ENCODE results near the gene NDUFS3. TPM values are rescaled to one million over a fixed set of nuclear protein-coding genes. Genes with fewer than 3 reads are reported as not detected.

NDUFS3 gene
- total and polyA plus RNA-seq, 2 of the 13 experiments (the other 11 are each of a cell fraction or from before 2014, with no cell fraction given): 151 to 184 TPM

DNA sequence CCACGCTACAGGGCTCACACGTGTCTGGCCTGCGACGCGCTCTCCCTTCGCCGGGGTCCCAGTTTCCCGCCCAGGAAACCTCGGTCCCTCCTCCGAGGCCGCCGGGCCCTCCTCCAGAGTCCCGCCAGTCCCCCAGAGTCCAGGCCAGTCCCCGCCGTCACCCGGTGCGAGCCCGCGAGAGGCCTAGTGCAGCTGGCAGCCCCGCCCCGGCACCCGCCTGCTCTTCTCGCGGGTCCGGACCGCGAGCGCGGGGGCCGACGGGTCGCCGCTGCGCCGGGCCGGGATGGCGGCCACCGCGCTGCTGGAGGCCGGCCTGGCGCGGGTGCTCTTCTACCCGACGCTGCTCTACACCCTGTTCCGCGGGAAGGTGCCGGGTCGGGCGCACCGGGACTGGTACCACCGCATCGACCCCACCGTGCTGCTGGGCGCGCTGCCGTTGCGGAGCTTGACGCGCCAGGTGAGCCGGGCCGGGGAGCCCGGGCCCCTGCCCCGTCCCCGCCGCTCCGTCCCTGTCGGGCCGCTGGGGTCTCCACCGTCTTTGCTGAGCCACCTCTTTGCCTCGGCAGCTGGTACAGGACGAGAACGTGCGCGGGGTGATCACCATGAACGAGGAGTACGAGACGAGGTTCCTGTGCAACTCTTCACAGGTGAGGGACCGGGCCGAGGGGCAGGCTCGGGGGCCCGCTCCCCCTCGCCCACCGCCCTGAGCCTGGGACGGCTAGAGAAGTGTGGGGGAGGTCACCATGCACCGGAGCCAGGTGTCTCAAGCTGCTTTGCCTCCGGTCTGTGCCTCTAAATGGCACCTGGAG lies 13.3 kb upstream of the NDUFS3 start, which contains the start of gene PTPMT1 (continued):
- TF ChIP-seq ZNF350 (CRISPR knock-in tag; IDR thresholded peaks at IDR 0.05; ENCODE audit: borderline replicate concordance, low read depth) (no peak; the same call in 1 of the 2 replicates), SNAI1 (CRISPR knock-in tag; IDR thresholded peaks at IDR 0.05; ENCODE audit: borderline replicate concordance) (no peak), GATAD2A (CRISPR knock-in tag; IDR thresholded peaks at IDR 0.05) (no peak), AGO2 (optimal IDR thresholded peaks at IDR 0.05; ENCODE audit: low read depth, low read length) (peak; percentile 76), RARA (CRISPR knock-in tag; IDR thresholded peaks at IDR 0.05) (peak; percentile 47), CHCHD3 (CRISPR knock-in tag; IDR thresholded peaks at IDR 0.05) (peak; percentile 13; the same call in 1 of the 2 replicates), ZNF274 (CRISPR knock-in tag; IDR thresholded peaks at IDR 0.05) (peak; percentile 91; the same call in 1 of the 2 replicates), ZBTB38 (CRISPR knock-in tag; IDR thresholded peaks at IDR 0.05) (peak; percentile 63; the same call in 1 of the 2 replicates), ZNF460 (CRISPR knock-in tag; IDR thresholded peaks at IDR 0.05; ENCODE audit: borderline replicate concordance) (no peak), ZNF7 (CRISPR knock-in tag; IDR thresholded peaks at IDR 0.05) (no peak), RCOR2 (CRISPR knock-in tag; IDR thresholded peaks at IDR 0.05) (no peak), SMARCE1 (IDR thresholded peaks at IDR 0.05; ENCODE audit: borderline replicate concordance) (no peak)
- TF ChIP-seq, protein P1, sequence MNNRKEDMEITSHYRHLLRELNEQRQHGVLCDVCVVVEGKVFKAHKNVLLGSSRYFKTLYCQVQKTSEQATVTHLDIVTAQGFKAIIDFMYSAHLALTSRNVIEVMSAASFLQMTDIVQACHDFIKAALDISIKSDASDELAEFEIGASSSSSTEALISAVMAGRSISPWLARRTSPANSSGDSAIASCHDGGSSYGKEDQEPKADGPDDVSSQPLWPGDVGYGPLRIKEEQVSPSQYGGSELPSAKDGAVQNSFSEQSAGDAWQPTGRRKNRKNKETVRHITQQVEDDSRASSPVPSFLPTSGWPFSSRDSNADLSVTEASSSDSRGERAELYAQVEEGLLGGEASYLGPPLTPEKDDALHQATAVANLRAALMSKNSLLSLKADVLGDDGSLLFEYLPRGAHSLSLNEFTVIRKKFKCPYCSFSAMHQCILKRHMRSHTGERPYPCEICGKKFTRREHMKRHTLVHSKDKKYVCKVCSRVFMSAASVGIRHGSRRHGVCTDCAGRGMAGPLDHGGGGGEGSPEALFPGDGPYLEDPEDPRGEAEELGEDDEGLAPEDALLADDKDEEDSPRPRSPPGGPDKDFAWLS (CRISPR knock-in tag; IDR thresholded peaks at IDR 0.05; ENCODE audit: borderline replicate concordance): no peak
- TF ChIP-seq, protein P2, sequence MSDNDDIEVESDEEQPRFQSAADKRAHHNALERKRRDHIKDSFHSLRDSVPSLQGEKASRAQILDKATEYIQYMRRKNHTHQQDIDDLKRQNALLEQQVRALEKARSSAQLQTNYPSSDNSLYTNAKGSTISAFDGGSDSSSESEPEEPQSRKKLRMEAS (IDR thresholded peaks at IDR 0.05): peak; percentile 94
- TF ChIP-seq, protein P3, sequence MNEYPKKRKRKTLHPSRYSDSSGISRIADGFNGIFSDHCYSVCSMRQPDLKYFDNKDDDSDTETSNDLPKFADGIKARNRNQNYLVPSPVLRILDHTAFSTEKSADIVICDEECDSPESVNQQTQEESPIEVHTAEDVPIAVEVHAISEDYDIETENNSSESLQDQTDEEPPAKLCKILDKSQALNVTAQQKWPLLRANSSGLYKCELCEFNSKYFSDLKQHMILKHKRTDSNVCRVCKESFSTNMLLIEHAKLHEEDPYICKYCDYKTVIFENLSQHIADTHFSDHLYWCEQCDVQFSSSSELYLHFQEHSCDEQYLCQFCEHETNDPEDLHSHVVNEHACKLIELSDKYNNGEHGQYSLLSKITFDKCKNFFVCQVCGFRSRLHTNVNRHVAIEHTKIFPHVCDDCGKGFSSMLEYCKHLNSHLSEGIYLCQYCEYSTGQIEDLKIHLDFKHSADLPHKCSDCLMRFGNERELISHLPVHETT (CRISPR knock-in tag; conservative IDR thresholded peaks at IDR 0.05): peak; percentile 63; the same call in 1 of the 2 replicates
- TF ChIP-seq, protein P4, sequence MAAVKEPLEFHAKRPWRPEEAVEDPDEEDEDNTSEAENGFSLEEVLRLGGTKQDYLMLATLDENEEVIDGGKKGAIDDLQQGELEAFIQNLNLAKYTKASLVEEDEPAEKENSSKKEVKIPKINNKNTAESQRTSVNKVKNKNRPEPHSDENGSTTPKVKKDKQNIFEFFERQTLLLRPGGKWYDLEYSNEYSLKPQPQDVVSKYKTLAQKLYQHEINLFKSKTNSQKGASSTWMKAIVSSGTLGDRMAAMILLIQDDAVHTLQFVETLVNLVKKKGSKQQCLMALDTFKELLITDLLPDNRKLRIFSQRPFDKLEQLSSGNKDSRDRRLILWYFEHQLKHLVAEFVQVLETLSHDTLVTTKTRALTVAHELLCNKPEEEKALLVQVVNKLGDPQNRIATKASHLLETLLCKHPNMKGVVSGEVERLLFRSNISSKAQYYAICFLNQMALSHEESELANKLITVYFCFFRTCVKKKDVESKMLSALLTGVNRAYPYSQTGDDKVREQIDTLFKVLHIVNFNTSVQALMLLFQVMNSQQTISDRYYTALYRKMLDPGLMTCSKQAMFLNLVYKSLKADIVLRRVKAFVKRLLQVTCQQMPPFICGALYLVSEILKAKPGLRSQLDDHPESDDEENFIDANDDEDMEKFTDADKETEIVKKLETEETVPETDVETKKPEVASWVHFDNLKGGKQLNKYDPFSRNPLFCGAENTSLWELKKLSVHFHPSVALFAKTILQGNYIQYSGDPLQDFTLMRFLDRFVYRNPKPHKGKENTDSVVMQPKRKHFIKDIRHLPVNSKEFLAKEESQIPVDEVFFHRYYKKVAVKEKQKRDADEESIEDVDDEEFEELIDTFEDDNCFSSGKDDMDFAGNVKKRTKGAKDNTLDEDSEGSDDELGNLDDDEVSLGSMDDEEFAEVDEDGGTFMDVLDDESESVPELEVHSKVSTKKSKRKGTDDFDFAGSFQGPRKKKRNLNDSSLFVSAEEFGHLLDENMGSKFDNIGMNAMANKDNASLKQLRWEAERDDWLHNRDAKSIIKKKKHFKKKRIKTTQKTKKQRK (IDR thresholded peaks at IDR 0.05; ENCODE audit: low read length): no peak
- TF ChIP-seq, protein P5, sequence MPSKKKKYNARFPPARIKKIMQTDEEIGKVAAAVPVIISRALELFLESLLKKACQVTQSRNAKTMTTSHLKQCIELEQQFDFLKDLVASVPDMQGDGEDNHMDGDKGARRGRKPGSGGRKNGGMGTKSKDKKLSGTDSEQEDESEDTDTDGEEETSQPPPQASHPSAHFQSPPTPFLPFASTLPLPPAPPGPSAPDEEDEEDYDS (CRISPR knock-in tag; IDR thresholded peaks at IDR 0.05): 0 out of 2 replicates have a peak, but pooled peaks have one; percentile 19
- TF ChIP-seq, protein P6, sequence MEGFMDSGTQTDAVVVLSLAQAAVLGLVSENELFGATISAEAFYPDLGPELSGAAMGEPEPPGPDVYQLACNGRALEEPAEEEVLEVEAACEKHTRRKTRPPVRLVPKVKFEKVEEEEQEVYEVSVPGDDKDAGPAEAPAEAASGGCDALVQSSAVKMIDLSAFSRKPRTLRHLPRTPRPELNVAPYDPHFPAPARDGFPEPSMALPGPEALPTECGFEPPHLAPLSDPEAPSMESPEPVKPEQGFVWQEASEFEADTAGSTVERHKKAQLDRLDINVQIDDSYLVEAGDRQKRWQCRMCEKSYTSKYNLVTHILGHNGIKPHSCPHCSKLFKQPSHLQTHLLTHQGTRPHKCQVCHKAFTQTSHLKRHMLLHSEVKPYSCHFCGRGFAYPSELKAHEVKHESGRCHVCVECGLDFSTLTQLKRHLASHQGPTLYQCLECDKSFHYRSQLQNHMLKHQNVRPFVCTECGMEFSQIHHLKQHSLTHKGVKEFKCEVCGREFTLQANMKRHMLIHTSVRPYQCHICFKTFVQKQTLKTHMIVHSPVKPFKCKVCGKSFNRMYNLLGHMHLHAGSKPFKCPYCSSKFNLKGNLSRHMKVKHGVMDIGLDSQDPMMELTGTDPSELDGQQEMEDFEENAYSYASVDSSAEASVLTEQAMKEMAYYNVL (CRISPR knock-in tag; IDR thresholded peaks at IDR 0.05; ENCODE audit: borderline replicate concordance): no peak

Measured in HepG2 (cell line).